Measurements from ENCODE around the gene FAM53B.

GRCh38 chr10:124677293-124677699 is 66.9 kb downstream of the FAM53B start:
- TF ChIP-seq CTCF (IDR thresholded peaks at IDR 0.05) (no peak), POLR2A (IDR thresholded peaks at IDR 0.05) (no peak)

All from breast epithelium (tissue), 3 donors.